Endothelial cell (in vitro differentiated cells): ENCODE results near the gene SEPHS1. TPM values are rescaled to one million over a fixed set of nuclear protein-coding genes. Genes with fewer than 3 reads are reported as not detected.

ENCODE experiments used
- DNase-seq: peaks from one replicate; pipeline ENCODE4 v3.0.0; 2021; ENCODE audit warnings: low spot score
- H3K27ac Mint-ChIP-seq: one replicate; pipeline ENCODE4 v1.8.0; 2021; ENCODE audit warnings: mixed read lengths, inconsistent platforms; ENCODE audit not compliant: unreplicated experiment
- H3K27me3 Mint-ChIP-seq: one replicate; pipeline ENCODE4 v1.8.0; 2021; ENCODE audit warnings: mild to moderate bottlenecking, moderate library complexity, mixed read lengths, inconsistent platforms; ENCODE audit not compliant: unreplicated experiment
- H3K36me3 Mint-ChIP-seq: one replicate; pipeline ENCODE4 v1.8.0; 2021; ENCODE audit warnings: mild to moderate bottlenecking, low read depth, mixed read lengths, inconsistent platforms; ENCODE audit not compliant: unreplicated experiment
- H3K4me1 Mint-ChIP-seq: one replicate; pipeline ENCODE4 v1.8.0; 2021; ENCODE audit warnings: mild to moderate bottlenecking, mixed read lengths, inconsistent platforms; ENCODE audit not compliant: unreplicated experiment
- H3K4me3 Mint-ChIP-seq: one replicate; pipeline ENCODE4 v1.8.0; 2021; ENCODE audit warnings: mild to moderate bottlenecking, mixed read lengths, inconsistent platforms; ENCODE audit not compliant: unreplicated experiment
- H3K9me3 Mint-ChIP-seq: one replicate; pipeline ENCODE4 v1.8.0; 2021; ENCODE audit warnings: mixed read lengths, inconsistent platforms; ENCODE audit not compliant: unreplicated experiment
- CTCF ChIP-seq: fragments of 200-600 bp; sonication (generic); IDR thresholded peaks from one replicate; pipeline ENCODE4 v1.5.0; 2021; ENCODE audit warnings: antibody characterized with exemption; ENCODE audit not compliant: unreplicated experiment
- total RNA-seq: library from RNA; stranded (reverse); fragmentation: NEBNext Ultra II Directional; extraction: Animal tissue kit (Norgen Biotek cat#: 25700); gene quantifications from one replicate; pipeline ENCODE4 v1.2.1, GENCODE V29; 2021; ENCODE audit not compliant: unreplicated experiment

Gene SEPHS1
- total RNA-seq, 1 donor from 2014 or later: 74.9 TPM

GRCh38 chr10:13365243-13365642 lies 17.1 kb upstream of the SEPHS1 start:
- no peak overlapping the region for H3K27ac Mint-ChIP-seq
- no peaks in the 10 kb centered on the region for H3K9me3 Mint-ChIP-seq
- TF ChIP-seq CTCF: no peak
- H3K27me3 Mint-ChIP-seq: no peaks in the 10 kb centered on the region
- H3K4me1 Mint-ChIP-seq: no peaks in the 10 kb centered on the region
- DNase-seq: no peak
- no peak overlapping the region for H3K4me3 Mint-ChIP-seq
- H3K36me3 Mint-ChIP-seq: no peaks in the 10 kb centered on the region

DNA sequence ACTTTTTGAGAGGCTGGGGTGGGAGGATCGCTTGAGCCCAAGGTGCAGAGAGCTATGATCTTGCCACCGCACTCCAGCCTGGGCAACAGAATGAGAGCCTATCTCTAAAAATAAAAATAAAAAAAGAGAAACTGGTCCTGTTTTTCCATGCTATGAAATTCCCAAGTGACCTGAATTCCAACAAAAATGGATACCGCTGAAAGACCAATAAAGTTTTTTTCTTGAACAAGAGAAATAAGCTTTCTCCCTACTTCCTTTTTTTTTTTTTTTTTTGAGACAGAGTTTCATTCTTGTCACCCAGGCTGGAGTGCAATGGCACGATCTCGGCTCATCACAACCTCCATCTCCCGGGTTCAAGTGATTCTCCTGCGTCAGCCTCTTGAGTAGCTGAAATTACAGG lies 12.5 kb upstream of the SEPHS1 start:
- no peak for TF ChIP-seq CTCF
- Mint-ChIP-seq H3K4me1 (no peaks in the 10 kb centered on the region), H3K27me3 (no peaks in the 10 kb centered on the region)

GRCh38 chr10:13356392-13356791 lies 8.3 kb upstream of the SEPHS1 start:
- no peak for TF ChIP-seq CTCF
- H3K9me3 Mint-ChIP-seq: no peaks in the 10 kb centered on the region
- H3K4me1 Mint-ChIP-seq: peaks cover 12% of the 10 kb centered on the region
- H3K27me3 Mint-ChIP-seq: no peaks in the 10 kb centered on the region
- no peak overlapping the region for H3K27ac Mint-ChIP-seq
- H3K36me3 Mint-ChIP-seq: no peaks in the 10 kb centered on the region
- H3K4me3 Mint-ChIP-seq: no peak overlapping the region
- no peak for DNase-seq

More for the DNA sequence above, 12.5 kb upstream of the SEPHS1 start:
- Mint-ChIP-seq H3K9me3 (no peaks in the 10 kb centered on the region), H3K36me3 (no peaks in the 10 kb centered on the region), H3K4me3 (no peak overlapping the region), H3K27ac (no peak overlapping the region)
- DNase-seq: no peak

DNA sequence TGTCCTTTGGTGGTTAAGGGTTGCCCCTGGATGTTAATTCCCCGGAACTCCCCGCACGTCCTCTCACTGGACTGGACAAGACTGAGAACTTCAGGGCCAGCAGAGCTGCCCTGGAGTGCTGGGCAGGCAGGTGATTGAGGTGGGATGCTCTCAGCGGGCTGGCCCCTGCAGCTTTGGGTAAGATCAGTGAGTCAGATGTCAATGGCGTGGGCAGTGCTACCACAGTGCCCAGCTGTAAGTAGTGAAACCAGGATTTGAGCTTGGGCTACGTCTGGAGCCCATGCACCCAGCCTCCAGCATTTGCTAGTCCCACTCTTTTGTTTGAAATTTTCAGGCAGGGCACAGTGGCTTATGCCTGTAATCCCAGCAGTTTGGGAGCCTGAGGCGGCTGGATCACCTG lies 6.7 kb upstream of the SEPHS1 start:
- no peaks in the 10 kb centered on the region for H3K9me3 Mint-ChIP-seq
- H3K4me3 Mint-ChIP-seq: no peak overlapping the region
- no peaks in the 10 kb centered on the region for H3K36me3 Mint-ChIP-seq
- H3K27ac Mint-ChIP-seq: no peak overlapping the region
- DNase-seq: no peak
- no peak for TF ChIP-seq CTCF
- H3K4me1 Mint-ChIP-seq: peaks cover 17% of the 10 kb centered on the region
- H3K27me3 Mint-ChIP-seq: peaks cover 3% of the 10 kb centered on the region

DNA sequence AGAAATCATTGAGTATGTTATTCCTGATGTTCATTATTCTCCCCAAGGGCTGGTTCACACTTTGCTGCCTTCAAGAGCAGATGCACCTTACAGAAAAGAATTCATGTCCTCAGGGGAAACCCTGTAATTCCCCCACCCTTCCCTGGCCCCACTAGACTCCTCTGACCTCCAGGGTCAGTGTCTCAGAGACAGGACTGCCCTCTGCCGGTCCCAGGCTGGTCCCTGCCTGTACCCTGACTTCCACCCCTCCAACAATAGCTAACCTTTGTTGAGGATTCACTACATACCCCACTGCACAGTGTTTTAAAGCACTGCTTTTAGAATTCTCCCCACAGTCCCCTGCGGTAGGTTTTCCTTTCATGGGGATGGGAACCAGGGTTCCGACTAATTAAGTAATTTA lies 4.4 kb upstream of the SEPHS1 start:
- no peak overlapping the region for H3K27ac Mint-ChIP-seq
- H3K27me3 Mint-ChIP-seq: peaks cover 11% of the 10 kb centered on the region

More for the DNA sequence above, 4.4 kb upstream of the SEPHS1 start:
- no peak for TF ChIP-seq CTCF
- DNase-seq: peak; percentile 28
- Mint-ChIP-seq H3K36me3 (no peaks in the 10 kb centered on the region), H3K9me3 (no peaks in the 10 kb centered on the region), H3K4me3 (no peak overlapping the region), H3K4me1 (peaks cover 26% of the 10 kb centered on the region)
